CD4-positive, alpha-beta memory T cell (primary cell): ENCODE results near the gene ZNF516. TPM values are rescaled to one million over a fixed set of nuclear protein-coding genes. Genes with fewer than 3 reads are reported as not detected.
A peak's percentile ranks its signal among the peaks of the same experiment; 100 is the strongest.

Experiments
- CTCF ChIA-PET: fragments of 350-600 bp; sonication (Branson Sonifier 250); formaldehyde crosslinking; loops from one replicate; lab custom pipeline; 2021; ENCODE audit warnings: inconsistent platforms; ENCODE audit not compliant: partially characterized antibody; lab: Charles Lee
- POLR2A ChIA-PET: fragments of 350-600 bp; sonication (Branson Sonifier 250); formaldehyde crosslinking; loops from one replicate; lab custom pipeline; 2021; ENCODE audit not compliant: partially characterized antibody; lab: Charles Lee
- DNase-seq, 5 donors: peaks; one replicate each; pipeline versions ENCODE4 v3.0.0 to v3.0.0-alpha.2; 2020 to 2022; ENCODE audit warnings: mixed read lengths in 1 of 5
- H3K27ac ChIP-seq: one replicate; pipeline ENCODE4 v1.7.0; 2013; ENCODE audit warnings: low read depth, low read length
- H3K27me3 ChIP-seq: 2 replicates; pipeline ENCODE4 v1.7.0; 2013; ENCODE audit warnings: mild to moderate bottlenecking, low read length, moderate library complexity; ENCODE audit not compliant: insufficient read depth
- H3K36me3 ChIP-seq: 2 replicates; pipeline ENCODE4 v1.7.0; 2013; ENCODE audit warnings: mild to moderate bottlenecking, low read length, moderate library complexity; ENCODE audit not compliant: insufficient read depth
- H3K4me1 ChIP-seq: 2 replicates; pipeline ENCODE4 v1.7.0; 2013; ENCODE audit warnings: mild to moderate bottlenecking, low read length, moderate library complexity; ENCODE audit not compliant: insufficient read depth
- H3K4me3 ChIP-seq, 2 donors: one replicate each; pipeline ENCODE4 v1.7.0; 2013; ENCODE audit warnings: low read length in 2 of 2, mild to moderate bottlenecking in 1 of 2
- H3K9me3 ChIP-seq, 2 donors: one replicate each; pipeline ENCODE4 v1.7.0; 2013; ENCODE audit warnings: low read length in 2 of 2, control low read depth in 1 of 2; ENCODE audit not compliant: control insufficient read depth in 1 of 2
- H3K27ac Mint-ChIP-seq, 7 donors: one replicate each; pipeline ENCODE4 v1.8.0; 2020 to 2021; ENCODE audit warnings: mixed read lengths in 7 of 7, mild to moderate bottlenecking in 6 of 7, inconsistent platforms in 3 of 7, moderate library complexity in 3 of 7
- H3K27me3 Mint-ChIP-seq, 2 donors: one replicate each; pipeline ENCODE4 v1.8.0; 2020 to 2021; ENCODE audit warnings: mixed read lengths in 2 of 2
- H3K36me3 Mint-ChIP-seq, 2 donors: one replicate each; pipeline ENCODE4 v1.8.0; 2020 to 2021; ENCODE audit warnings: mixed read lengths in 2 of 2, inconsistent platforms in 1 of 2, mild to moderate bottlenecking in 1 of 2
- H3K4me1 Mint-ChIP-seq, 4 donors: one replicate each; pipeline ENCODE4 v1.8.0; 2020 to 2021; ENCODE audit warnings: mixed read lengths in 4 of 4, mild to moderate bottlenecking in 1 of 4
- H3K4me3 Mint-ChIP-seq, 8 donors: one replicate each; pipeline ENCODE4 v1.8.0; 2020 to 2021; ENCODE audit warnings: mixed read lengths in 8 of 8, mild to moderate bottlenecking in 7 of 8, moderate library complexity in 6 of 8, inconsistent platforms in 3 of 8
- H3K9me3 Mint-ChIP-seq, 8 donors: one replicate each; pipeline ENCODE4 v1.8.0; 2020 to 2021; ENCODE audit warnings: mixed read lengths in 8 of 8, mild to moderate bottlenecking in 5 of 8, inconsistent platforms in 3 of 8, moderate library complexity in 1 of 8
- intact Hi-C: fragments of 100-400 bp; cut with micrococcal nuclease; formaldehyde crosslinking; loops from one replicate; pipeline ENCODE4 v1.15.1; 2023
- polyA plus RNA-seq, 2 donors: library from polyadenylated mRNA; unstranded; fragments of 300-500 nt; fragmentation: Illumina TruSeq; gene quantifications; one replicate each; pipeline ENCODE4 v1.2.3, GENCODE V29; 2021
- total RNA-seq, 2 experiments: library from RNA; stranded (reverse); gene quantifications; one replicate each; pipeline ENCODE4 v1.2.3, GENCODE V29; 2021

The ZNF516 gene
- total and polyA plus RNA-seq, 4 experiments from 2014 or later: 0.25 to 9.9 (median 4.9) TPM

DNA sequence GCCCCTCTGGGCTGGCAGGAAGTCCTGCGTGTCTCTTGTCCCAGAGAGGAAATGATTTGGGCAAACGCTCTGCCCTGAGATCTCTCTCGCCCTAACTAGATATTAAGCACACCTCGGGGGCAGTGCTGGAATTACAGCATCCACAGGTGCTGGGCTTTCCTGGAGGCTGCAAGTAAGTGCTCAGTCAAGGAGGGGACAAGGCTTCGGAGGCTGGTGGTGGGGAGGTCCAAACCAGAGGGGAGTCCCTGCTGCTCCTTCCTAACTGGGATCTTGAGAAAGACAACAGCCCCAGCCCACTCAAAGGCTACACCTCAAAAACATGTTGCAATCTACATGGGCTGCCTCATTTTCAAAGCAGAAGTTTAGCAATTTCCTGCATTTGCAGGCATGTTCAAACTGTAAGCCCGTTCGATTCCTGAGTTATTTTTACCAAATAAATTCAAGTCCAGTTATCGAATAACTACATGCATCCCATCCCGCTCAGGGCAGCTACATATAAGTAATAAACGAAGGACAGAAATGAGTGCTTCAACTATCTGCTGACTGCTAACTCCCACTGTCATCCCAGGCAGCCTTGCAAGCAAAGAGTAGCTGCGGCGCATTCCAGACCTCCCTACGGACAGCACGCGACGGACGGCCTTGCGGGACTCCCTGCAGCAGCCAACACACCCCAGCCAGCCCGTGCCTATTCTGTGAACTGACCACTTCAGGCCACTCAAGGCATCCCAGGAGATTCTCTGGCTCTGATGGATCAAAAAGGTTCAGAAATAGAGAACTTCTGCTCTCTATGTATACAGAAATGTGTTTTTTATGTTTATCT, 27.5 kb downstream of the ZNF516 start:
- DNase-seq: no peak
- CTCF ChIA-PET: no interaction called here
- Mint-ChIP-seq H3K4me1 (peaks cover 4 to 22% (median 10%) of the 10 kb centered on the region in 4 donors), H3K4me3 (peak overlapping the region in 5 of 8 donors; percentile 17 to 67 (median 60)), H3K36me3 (peaks cover 0 to 4% of the 10 kb centered on the region in 2 donors), H3K27ac (peak overlapping the region in 2 of 7 donors; percentile 9 to 59), H3K27me3 (peaks cover 11 to 16% of the 10 kb centered on the region in 2 donors), H3K9me3 (peaks cover 0 to 4% (median 0%) of the 10 kb centered on the region in 8 donors)
- Histone ChIP-seq H3K9me3 (no peaks in the 10 kb centered on the region), H3K27ac (no peak overlapping the region), H3K27me3 (no peaks in the 10 kb centered on the region), H3K36me3 (no peaks in the 10 kb centered on the region), H3K4me3 (no peak overlapping the region), H3K4me1 (peaks cover 18% of the 10 kb centered on the region)
- POLR2A ChIA-PET: no interaction called here
- intact Hi-C loops: no loop called here

DNA sequence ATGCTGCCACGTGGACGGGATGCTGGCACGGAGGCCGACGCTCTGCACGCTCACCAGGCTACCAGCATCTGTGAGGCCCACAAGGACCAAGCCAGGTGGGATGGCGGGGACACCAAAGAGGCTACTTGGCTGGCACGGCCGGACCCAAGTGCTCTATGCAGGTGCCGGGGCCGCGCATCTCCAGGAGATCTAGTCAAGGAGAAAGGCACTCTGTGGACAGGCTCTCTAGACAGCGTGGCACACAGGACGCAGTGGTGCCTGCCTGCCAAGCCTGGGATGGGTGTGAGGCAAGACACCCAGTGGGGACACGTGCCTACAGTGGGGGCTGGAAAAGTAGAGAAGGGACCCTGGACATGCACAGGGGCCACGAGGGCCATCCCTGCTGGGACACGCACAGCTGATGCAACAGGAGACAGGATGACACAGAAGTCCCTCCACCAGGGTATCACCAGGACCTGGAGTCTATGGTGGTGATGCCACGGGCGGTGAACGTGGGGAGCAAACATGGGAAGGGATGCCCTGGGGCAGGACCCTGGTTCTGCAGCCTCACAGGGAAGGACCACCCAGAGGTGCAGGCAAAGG, 28.5 kb downstream of the ZNF516 start:
- DNase-seq: no peak
- CTCF ChIA-PET: no interaction called here
- intact Hi-C loops: no loop called here
- no peak overlapping the region for H3K27ac ChIP-seq
- no peak overlapping the region for H3K4me3 ChIP-seq
- no peaks in the 10 kb centered on the region for H3K36me3 ChIP-seq
- peak overlapping the region in 4 of 7 donors; percentile 39 to 91 (median 64) for H3K27ac Mint-ChIP-seq
- H3K4me1 Mint-ChIP-seq: peaks cover 4 to 22% (median 8%) of the 10 kb centered on the region in 4 donors
- no peaks in the 10 kb centered on the region for H3K9me3 Mint-ChIP-seq
- peaks cover 0 to 5% of the 10 kb centered on the region in 2 donors for H3K36me3 Mint-ChIP-seq
- H3K9me3 ChIP-seq: no peaks in the 10 kb centered on the region
- no peaks in the 10 kb centered on the region for H3K27me3 ChIP-seq
- POLR2A ChIA-PET: no interaction called here
- H3K27me3 Mint-ChIP-seq: peaks cover 7 to 12% of the 10 kb centered on the region in 2 donors
- peak overlapping the region in 2 of 8 donors; percentile 4 to 32 for H3K4me3 Mint-ChIP-seq
- H3K4me1 ChIP-seq: peaks cover 18% of the 10 kb centered on the region

DNA sequence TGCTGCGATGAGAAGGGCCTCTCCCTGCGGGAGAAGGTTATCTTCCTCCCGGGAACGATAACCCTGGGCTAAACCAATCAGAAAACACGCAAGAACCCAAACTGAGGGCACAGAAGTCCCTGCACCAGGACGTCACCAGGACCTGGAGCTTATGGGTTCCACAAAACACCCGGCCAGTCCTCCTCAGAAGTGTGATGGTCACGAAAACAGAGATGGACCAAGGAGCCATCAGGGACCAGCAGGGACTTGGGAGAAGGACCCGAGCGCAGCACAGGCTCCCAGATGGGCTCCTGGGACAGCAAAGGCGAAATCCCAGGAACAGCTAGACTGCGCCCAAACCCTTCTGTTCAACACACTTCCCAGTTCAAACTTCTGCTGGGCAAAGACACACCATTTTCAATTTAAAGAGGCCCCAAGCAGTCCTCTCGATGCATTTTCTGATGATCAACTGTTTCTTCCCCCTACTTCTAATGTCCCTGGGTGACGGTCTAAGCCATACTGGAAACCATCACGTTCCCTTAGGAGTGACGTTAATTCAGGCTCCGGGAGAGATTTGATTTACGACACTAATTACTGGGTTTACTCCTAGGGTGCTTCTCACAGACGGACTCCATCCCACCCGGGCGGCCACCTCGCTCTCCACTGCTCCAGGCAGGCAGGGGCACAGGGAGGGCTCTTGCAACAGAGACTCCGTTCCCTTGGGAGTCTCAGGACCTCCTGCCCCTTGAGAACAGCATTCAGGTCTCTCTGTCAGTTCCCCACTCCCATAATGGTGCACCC, 29.2 kb downstream of the ZNF516 start:
- Histone ChIP-seq H3K27me3 (no peaks in the 10 kb centered on the region), H3K27ac (no peak overlapping the region), H3K4me3 (no peak overlapping the region), H3K9me3 (no peaks in the 10 kb centered on the region), H3K36me3 (no peaks in the 10 kb centered on the region), H3K4me1 (peaks cover 18% of the 10 kb centered on the region)
- intact Hi-C loops: no loop called here
- POLR2A ChIA-PET: no interaction called here
- DNase-seq: no peak
- peaks cover 0 to 5% of the 10 kb centered on the region in 2 donors for H3K36me3 Mint-ChIP-seq
- peaks cover 4 to 25% (median 8%) of the 10 kb centered on the region in 4 donors for H3K4me1 Mint-ChIP-seq
- no peak overlapping the region for H3K4me3 Mint-ChIP-seq
- CTCF ChIA-PET: no interaction called here
- H3K9me3 Mint-ChIP-seq: no peaks in the 10 kb centered on the region
- H3K27me3 Mint-ChIP-seq: peaks cover 7 to 12% of the 10 kb centered on the region in 2 donors
- H3K27ac Mint-ChIP-seq: no peak overlapping the region

DNA sequence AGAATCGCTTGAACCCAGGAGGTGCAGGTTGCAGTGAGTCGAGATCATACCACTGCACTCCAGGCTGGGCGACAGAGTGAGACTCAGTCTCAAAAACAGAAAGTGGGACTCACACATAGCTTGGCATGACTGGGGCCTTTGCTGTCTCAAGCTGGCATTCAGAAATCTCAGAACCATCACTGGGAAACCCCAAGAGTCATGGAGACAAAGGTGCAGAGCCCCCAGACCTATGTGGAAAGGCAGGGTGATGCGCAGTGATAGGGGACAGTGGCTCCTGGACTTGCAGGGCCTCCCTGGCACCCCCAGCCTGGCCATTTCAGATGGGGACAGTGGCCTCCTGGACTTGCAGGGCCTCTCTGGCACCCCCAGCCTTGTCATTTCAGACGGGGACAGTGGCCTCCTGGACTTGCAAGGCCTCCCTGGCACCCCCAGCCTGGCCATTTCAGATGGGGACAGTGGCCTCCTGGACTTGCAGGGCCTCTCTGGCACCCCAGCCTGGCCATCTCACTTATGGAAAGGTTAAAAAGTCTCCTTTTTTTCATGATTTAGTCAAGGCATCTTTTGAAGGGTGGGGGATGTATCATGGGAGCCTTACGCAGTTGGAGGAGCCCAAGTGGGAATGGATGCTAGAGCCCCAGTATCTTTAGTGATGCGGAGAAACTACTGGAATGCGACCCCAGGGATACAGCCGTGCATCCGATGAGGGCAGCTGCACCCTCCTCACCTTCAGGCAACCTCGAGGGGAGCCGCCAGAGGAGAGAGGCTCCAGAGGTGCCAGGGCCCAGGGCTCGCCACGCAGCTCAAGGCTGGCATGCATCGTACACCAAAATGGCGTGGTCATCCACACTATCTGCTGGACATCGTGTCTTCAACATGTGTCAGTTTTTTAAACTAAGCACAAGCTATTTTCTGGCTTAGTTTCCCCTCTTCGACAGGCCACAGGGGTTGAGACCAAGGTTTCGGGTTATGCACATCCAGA, 30.5 kb downstream of the ZNF516 start:
- Mint-ChIP-seq H3K27ac (peak overlapping the region in 1 of 7 donors; percentile 22), H3K27me3 (peaks cover 9 to 10% of the 10 kb centered on the region in 2 donors), H3K9me3 (no peaks in the 10 kb centered on the region), H3K36me3 (peaks cover 0 to 5% of the 10 kb centered on the region in 2 donors), H3K4me3 (no peak overlapping the region), H3K4me1 (peaks cover 4 to 25% (median 8%) of the 10 kb centered on the region in 4 donors)
- Histone ChIP-seq H3K4me3 (no peak overlapping the region), H3K27me3 (no peaks in the 10 kb centered on the region), H3K36me3 (no peaks in the 10 kb centered on the region), H3K4me1 (peaks cover 18% of the 10 kb centered on the region), H3K9me3 (no peaks in the 10 kb centered on the region), H3K27ac (no peak overlapping the region)
- DNase-seq: no peak
- CTCF ChIA-PET: no interaction called here
- intact Hi-C loops: no loop called here
- POLR2A ChIA-PET: no interaction called here

DNA sequence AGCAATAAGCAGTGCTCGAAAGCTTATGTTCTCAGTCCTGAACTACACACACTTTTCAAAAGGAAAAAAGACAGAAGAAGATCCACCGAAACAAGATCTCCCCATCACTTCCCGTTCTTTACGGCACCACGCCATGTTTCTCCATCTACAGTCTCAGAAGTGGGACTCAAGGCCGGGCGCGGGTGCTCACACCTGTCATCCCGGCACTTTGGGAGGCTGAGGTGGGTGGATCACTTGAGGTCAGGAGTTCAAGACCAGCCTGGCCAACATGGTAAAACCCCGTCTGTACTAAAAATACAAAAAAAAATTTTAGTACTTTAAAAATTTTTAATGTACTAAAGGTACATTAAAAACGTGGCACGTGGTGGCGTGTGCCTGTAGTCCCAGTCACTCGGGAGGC, 31.2 kb downstream of the ZNF516 start:
- ChIA-PET POLR2A (no interaction called here), CTCF (no interaction called here)
- Mint-ChIP-seq H3K36me3 (peaks cover 0 to 5% of the 10 kb centered on the region in 2 donors), H3K4me3 (no peak overlapping the region), H3K27ac (no peak overlapping the region), H3K9me3 (no peaks in the 10 kb centered on the region), H3K4me1 (peaks cover 4 to 25% (median 8%) of the 10 kb centered on the region in 4 donors), H3K27me3 (peaks cover 7 to 8% of the 10 kb centered on the region in 2 donors)
- no peak overlapping the region for H3K27ac ChIP-seq
- no peaks in the 10 kb centered on the region for H3K36me3 ChIP-seq
- no peaks in the 10 kb centered on the region for H3K27me3 ChIP-seq
- no peak for DNase-seq
- no peaks in the 10 kb centered on the region for H3K9me3 ChIP-seq
- intact Hi-C loops: no loop called here
- H3K4me3 ChIP-seq: no peak overlapping the region
- peaks cover 16% of the 10 kb centered on the region for H3K4me1 ChIP-seq

DNA sequence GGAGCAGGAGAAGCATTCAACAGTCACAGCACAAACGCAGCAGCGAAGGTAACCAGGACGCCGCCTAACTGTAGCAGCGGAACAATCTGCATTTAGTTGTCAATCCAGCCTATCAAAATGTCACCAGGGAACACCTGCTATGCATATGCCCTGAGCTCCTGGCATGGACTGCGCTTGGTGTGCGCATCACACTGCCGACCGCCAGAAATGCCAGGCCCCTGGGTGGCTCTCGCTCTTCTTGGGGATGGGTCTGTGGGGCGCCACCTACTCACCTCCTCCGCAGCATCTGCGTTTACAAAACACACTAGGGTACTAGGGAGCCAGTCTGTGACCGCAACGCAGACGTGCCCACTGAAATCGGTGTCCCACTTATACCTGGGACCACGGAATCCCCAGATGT, 31.7 kb downstream of the ZNF516 start:
- intact Hi-C loops: no loop called here
- H3K36me3 ChIP-seq: no peaks in the 10 kb centered on the region

More for the DNA sequence above, 31.7 kb downstream of the ZNF516 start:
- H3K36me3 Mint-ChIP-seq: peaks cover 0 to 5% of the 10 kb centered on the region in 2 donors
- Histone ChIP-seq H3K4me1 (peaks cover 11% of the 10 kb centered on the region), H3K27ac (no peak overlapping the region), H3K27me3 (no peaks in the 10 kb centered on the region), H3K4me3 (no peak overlapping the region), H3K9me3 (no peaks in the 10 kb centered on the region)
- ChIA-PET CTCF (no interaction called here), POLR2A (no interaction called here)
- H3K9me3 Mint-ChIP-seq: peaks cover 0 to 2% (median 0%) of the 10 kb centered on the region in 8 donors
- no peak overlapping the region for H3K4me3 Mint-ChIP-seq
- peaks cover 4 to 22% (median 8%) of the 10 kb centered on the region in 4 donors for H3K4me1 Mint-ChIP-seq
- H3K27ac Mint-ChIP-seq: no peak overlapping the region
- no peak for DNase-seq
- H3K27me3 Mint-ChIP-seq: peaks cover 5 to 7% of the 10 kb centered on the region in 2 donors
